GM15510 (cell line): ENCODE data around the gene FBXL19.

ENCODE experiments used
- POLR2A ChIP-seq: IDR thresholded peaks from 3 replicates; pipeline ENCODE4 v1.6.1; 2011; ENCODE audit warnings: borderline replicate concordance; ENCODE audit not compliant: insufficient read length; ENCODE audit errors: extremely low read depth

The FBXL19 gene

DNA sequence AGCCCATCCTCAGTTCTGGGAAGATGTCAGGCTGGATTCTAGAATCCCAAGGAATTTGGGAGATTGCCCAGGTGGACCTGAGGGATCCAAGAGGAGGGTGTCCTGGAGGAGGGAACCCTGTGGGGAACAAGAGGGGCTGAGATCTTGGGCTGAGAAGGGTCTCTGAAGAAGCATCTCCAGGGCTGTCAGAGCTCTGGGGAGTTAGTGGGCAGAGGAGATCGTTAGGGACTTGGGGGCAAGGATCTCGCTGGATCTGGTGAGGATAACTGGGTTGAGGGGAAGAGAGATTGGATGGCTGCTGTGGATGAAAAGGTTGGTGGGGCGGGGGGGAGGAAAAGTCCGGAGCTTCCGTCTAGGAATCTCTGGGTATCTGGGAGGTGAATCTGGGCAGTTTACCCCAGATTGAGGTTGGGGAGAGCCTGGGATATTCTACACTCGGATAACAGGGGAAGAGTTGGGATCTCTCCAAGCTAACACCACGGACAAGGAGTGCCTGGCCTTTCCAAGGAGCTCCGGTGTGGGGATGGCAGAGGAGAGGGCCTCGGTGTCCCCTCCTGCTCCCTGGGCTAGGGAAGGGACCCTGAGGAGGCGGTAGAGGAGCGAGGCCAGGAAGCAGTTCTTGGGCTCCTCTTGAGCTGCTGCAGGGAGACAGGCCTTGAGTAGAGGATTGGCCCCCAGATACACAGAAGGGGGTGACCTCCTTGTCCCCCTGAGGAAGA is 1.7 kb downstream of the FBXL19 start:
- no peak for TF ChIP-seq POLR2A

- TF ChIP-seq POLR2A: no peak
These were observed 2.2 kb downstream of the FBXL19 start for GRCh38 chr16:30925632-30925987.

DNA sequence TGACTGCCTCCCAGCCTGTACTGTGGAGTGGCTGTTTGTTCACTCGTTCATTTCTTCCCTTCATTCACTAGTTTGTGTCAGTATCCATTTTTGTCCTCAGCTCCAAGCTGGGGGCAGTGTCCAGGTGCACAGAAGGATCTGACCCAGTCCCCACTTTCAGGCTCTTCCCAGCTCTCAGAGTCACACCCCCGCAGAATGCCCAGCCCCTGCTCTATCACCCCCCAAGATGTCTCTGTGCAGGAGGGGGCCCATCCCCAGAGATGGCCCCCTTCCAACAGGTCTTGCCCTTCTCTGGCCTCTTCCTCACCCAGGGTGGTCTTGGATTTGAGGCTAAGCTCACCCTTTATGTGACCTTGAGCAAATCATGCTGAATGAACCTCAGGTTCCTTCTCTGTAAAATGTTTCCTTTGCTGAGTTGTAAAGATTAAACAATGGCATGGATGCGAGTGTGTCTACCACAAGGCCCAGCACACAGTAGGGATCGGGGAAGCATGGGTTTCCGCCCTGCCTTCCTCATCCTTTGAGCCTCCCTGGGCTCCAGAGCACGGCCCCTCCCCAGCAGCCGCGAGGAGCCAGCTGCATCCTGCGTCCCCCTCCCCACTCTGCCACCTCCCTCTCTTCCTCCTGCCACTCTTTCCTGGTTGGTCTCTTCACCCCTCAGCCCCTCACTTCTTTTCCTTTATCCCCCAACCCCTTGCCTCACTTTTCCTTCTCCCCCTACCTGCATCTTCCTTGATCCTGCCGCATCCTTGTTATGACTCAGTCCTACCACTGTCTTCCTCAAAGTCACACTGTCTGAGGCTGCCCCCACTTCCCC is 2.8 kb downstream of the FBXL19 start:
- TF ChIP-seq POLR2A: no peak

DNA sequence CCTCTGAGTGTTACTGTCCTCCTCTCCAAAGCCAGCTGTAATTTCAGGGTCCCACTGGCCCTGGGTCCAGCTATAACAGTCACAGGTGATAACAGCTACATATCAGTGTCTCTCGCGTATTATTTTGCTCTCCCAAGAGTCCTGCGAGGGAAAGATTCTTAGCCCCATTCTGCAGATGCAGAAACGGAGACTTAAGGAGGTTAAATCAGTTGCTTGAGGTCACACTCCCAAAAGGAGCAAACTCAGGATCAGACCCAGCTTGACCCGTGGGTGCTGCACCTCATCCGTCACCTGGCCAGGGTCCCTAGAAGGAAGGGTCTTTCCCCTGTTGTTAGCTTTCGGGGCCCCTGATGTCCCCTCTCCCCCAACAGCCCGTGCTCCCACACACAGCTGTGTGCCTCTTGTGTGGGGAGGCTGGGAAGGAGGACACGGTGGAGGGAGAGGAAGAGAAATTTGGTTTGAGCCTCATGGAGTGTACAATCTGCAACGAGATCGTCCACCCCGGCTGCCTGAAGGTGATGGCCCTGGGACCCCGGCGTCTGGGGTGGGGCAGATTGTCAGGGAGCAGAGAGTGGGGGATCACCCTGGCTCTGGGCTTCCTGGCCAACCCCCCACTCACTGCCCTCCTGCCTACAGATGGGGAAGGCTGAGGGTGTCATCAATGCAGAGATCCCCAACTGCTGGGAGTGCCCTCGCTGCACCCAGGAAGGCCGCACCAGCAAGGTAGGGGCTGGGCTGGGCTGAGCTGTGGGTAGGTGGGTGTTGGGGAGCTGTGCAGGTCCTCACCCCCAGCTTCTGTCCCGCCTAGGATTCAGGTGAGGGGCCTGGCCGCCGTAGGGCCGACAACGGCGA is 3.8 kb downstream of the FBXL19 start:
- TF ChIP-seq POLR2A: no peak

DNA sequence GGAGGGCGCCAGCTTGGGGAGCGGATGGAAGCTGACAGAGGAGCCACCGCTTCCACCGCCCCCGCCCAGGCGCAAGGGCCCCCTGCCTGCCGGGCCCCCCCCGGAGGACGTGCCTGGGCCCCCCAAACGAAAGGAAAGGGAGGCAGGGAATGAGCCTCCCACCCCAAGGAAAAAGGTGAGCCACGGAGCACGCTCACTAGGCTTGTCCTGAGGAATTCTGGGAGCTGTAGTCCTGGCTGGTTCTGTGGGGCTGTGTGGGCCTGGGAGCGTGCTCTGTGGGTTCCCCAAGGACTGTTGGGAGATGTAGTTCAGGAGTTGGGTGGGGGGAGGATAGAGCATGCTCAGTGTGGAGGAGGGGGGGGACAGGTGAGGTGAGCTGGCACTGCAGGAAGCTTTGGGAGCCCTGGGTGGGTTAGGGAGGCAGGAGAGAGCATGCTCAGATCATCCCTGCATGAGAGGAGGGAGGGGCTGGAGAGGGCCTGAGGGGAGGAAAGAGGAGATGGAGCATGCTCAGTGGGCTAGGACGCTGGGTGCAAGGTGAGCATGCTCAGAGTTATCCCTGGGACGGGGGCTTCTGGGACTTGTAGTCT is 4.5 kb downstream of the FBXL19 start:
- TF ChIP-seq POLR2A: no peak

- no peak for TF ChIP-seq POLR2A
These were observed 5.0 kb downstream of the FBXL19 start for GRCh38 chr16:30928390-30928789.

- no peak for TF ChIP-seq POLR2A
These were observed 5.8 kb downstream of the FBXL19 start for GRCh38 chr16:30929167-30929566.

GRCh38 chr16:30930160-30930571 is 6.8 kb downstream of the FBXL19 start:
- TF ChIP-seq POLR2A: no peak

- no peak for TF ChIP-seq POLR2A
These were observed 7.8 kb downstream of the FBXL19 start for GRCh38 chr16:30931068-30931650.

DNA sequence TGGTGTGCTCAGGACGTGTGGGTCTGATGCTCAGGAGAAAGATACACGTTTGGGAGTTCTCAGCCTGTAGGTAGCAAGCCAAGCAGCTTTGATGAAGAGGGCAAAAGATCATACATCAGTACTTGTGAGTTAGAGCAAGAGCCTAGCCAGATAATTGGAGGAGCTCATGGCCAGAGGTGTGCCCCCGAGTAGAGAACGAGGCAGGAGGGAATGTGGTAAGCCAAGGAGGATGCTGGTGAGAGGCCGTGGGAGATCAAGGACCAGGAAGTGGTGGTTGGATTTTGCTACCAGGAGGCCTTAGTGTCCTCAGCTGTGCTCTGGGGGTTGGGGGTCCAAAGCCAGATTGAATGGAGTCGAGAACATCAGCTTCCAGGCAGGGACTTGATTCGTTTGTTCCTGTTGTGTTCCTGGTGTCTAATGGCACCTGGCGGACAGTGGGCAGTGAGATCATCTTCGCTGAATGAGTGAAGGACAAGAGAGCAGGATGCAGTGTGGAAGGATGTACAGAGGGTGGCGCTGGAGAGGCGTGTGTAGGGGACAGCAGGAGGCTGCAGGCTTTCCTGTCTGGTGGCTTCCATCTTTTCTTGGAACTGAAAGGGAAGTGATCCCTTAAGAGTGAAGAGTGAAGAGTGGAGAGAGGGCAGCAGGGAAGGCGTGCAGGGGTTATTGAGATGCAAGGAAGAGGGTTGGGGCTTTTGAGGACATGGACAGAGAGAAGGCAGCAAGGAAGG is 11.6 kb downstream of the FBXL19 start:
- no peak for TF ChIP-seq POLR2A

DNA sequence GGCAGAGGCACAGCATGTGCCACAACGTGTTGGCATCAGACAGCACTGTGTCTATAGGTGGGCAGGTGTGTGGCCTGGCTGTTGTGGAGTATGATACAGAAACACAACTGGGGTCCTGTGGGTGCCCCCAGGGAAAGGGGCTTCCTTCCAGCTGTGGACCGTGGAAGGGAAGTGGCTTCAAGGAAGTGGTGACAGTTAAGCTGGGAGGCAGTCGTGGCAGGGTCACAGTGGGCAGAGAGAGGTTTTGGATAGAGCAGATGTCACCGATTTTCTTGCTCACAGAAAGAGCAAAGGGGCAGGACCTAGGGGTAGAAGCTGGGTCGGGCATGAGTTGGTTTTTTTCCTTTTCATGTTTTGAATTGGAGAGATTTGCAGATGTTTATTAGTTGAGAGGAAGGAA is 14.3 kb downstream of the FBXL19 start:
- no peak for TF ChIP-seq POLR2A

GRCh38 chr16:30941600-30942425 is 18.4 kb downstream of the FBXL19 start:
- TF ChIP-seq POLR2A: no peak

- TF ChIP-seq POLR2A: no peak
These were observed 19.0 kb downstream of the FBXL19 start for GRCh38 chr16:30942426-30942806.
